Transverse colon (tissue), 4 donors: ENCODE measurements around the gene OR4A16. TPM values are rescaled to one million over a fixed set of nuclear protein-coding genes. Genes with fewer than 3 reads are reported as not detected.

Source experiments
- DNase-seq: peaks from one replicate; pipeline ENCODE4 v3.0.0-alpha.2; 2019
- H3K27ac ChIP-seq, 4 donors: fragments of 200-600 bp; sonication (generic); 2 replicates each; pipeline ENCODE4 v1.5.1; 2016 to 2018; ENCODE audit warnings: inconsistent platforms in 4 of 4
- H3K27me3 ChIP-seq: fragments of 200-600 bp; sonication (generic); 2 replicates; pipeline ENCODE4 v1.5.1; 2017; ENCODE audit warnings: inconsistent platforms
- H3K36me3 ChIP-seq, 4 donors: fragments of 200-600 bp; sonication (generic); 2 replicates each; pipeline ENCODE4 v1.5.1; 2017 to 2019; ENCODE audit warnings: inconsistent platforms in 4 of 4
- H3K4me1 ChIP-seq, 4 donors: fragments of 200-600 bp; sonication (generic); 2 replicates each; pipeline ENCODE4 v1.5.1; 2017 to 2020; ENCODE audit warnings: inconsistent platforms in 4 of 4
- H3K4me3 ChIP-seq, 4 donors: fragments of 200-600 bp; sonication (generic); 1 replicate in 1 of 4; 2 replicates in 3 of 4; pipeline versions ENCODE4 v1.5.1 to v1.6.1; 2017 to 2019; ENCODE audit warnings: inconsistent platforms in 4 of 4
- H3K9me3 ChIP-seq, 2 donors: fragments of 200-600 bp; sonication (generic); 2 replicates each; pipeline ENCODE4 v1.5.1; 2017 to 2019; ENCODE audit warnings: inconsistent platforms in 2 of 2
- CTCF ChIP-seq, 5 experiments: fragments of 200-600 bp in 3 of 5; fragments of 450-650 bp in 2 of 5; sonication (generic) in 3 of 5; IDR thresholded peaks; 1 replicate in 2 of 5; 2 replicates in 3 of 5; pipeline ENCODE4 v1.5.1; 2016 to 2017; ENCODE audit warnings: antibody characterized with exemption in 5 of 5, inconsistent platforms in 3 of 5, mild to moderate bottlenecking in 2 of 5, moderate library complexity in 1 of 5
- EP300 ChIP-seq: sonication (generic); formaldehyde crosslinking; IDR thresholded peaks from one replicate; pipeline ENCODE4 v1.6.1; 2017; ENCODE audit warnings: antibody characterized with exemption, low read depth
- POLR2A ChIP-seq: fragments of 450-650 bp; IDR thresholded peaks from one replicate; pipeline ENCODE4 v1.6.1; 2016; ENCODE audit warnings: antibody characterized with exemption, mild to moderate bottlenecking, moderate library complexity
- POLR2AphosphoS5 ChIP-seq, 3 donors: sonication (generic); formaldehyde crosslinking; IDR thresholded peaks; one replicate each; pipeline ENCODE4 v1.6.1; 2016; ENCODE audit warnings: antibody characterized with exemption in 3 of 3
- WGBS, 2 donors: methylation state at CpG; one replicate each; pipeline ENCODE4 v1.1.5; 2018; ENCODE audit warnings: low coverage in 1 of 2; 5-methylcytosine and 5-hydroxymethylcytosine counted together
- in situ Hi-C, 4 donors: fragments of 200-750 bp; cut with MboI; loops; one replicate each; pipeline versions ENCODE4 v1.15.0 to v1.15.1; 2017; ENCODE audit warnings: low sequenced_read_pairs in 3 of 4, low pct_ligation_motif_present in 1 of 4, low pct_unique_long_range_greater_than_20kb in 1 of 4
- intact Hi-C: fragments of 100-400 bp; cut with DNase I; formaldehyde crosslinking; loops from one replicate; pipeline ENCODE4 v1.15.1; 2023; ENCODE audit warnings: low total_unique reads
- total RNA-seq, 4 donors: library from RNA; depleted of rRNA; stranded (reverse); fragments of >200 nt; gene quantifications; one replicate each; pipeline ENCODE4 v1.1.0, GENCODE V29; 2016

Gene OR4A16
- total RNA-seq: not detected

GRCh38 chr11:55342901-55343300 lies at the start of gene OR4A16:
OR4A16 (plus strand) TSS chr11:55343201; CDS start chr11:55343201, 0 bp downstream.
- intact Hi-C loops: loop anchor here (2.0 kb wide), 1 partner anchor 76 kb away; no protein-coding TSS in a partner anchor
- DNase-seq: no peak
- Histone ChIP-seq H3K27ac (no peak within 1 kb of the TSS), H3K27me3 (no peaks in the 10 kb centered on the region), H3K9me3 (no peaks in the 10 kb centered on the region), H3K36me3 (no peaks in the 10 kb centered on the region), H3K4me1 (no peaks in the 10 kb centered on the region), H3K4me3 (no peak within 1 kb of the TSS)
- in situ Hi-C loops: no loop called here
- WGBS, 2 donors: 75 to 84% methylated on average over 3 of the region's 3 CpGs
- no peak for TF ChIP-seq POLR2A
- TF ChIP-seq EP300: no peak
- TF ChIP-seq CTCF (IDR thresholded peaks at IDR 0.05): no peak
- TF ChIP-seq POLR2AphosphoS5 (IDR thresholded peaks at IDR 0.05): no peak

- no peak for TF ChIP-seq CTCF (IDR thresholded peaks at IDR 0.05)
- no peak for TF ChIP-seq POLR2A
- no peak for TF ChIP-seq EP300
- no peak for TF ChIP-seq POLR2AphosphoS5 (IDR thresholded peaks at IDR 0.05)
- H3K27me3 ChIP-seq: no peaks in the 10 kb centered on the region
- H3K4me1 ChIP-seq: no peaks in the 10 kb centered on the region
- H3K4me3 ChIP-seq: no peak overlapping the region
- no peaks in the 10 kb centered on the region for H3K36me3 ChIP-seq
- WGBS, 2 donors: 77 to 83% methylated on average over 1 of the region's 1 CpG
- H3K27ac ChIP-seq: no peak overlapping the region
- H3K9me3 ChIP-seq: no peaks in the 10 kb centered on the region
- intact Hi-C loops: no loop called here
- no peak for DNase-seq
- in situ Hi-C loops: no loop called here
These were observed 18.5 kb upstream of the OR4A16 start for GRCh38 chr11:55324500-55324899.

GRCh38 chr11:55345306-55345705 lies 2.3 kb downstream of the OR4A16 start:
- Histone ChIP-seq H3K4me3 (no peak overlapping the region), H3K4me1 (no peaks in the 10 kb centered on the region), H3K27ac (no peak overlapping the region), H3K27me3 (no peaks in the 10 kb centered on the region), H3K9me3 (no peaks in the 10 kb centered on the region), H3K36me3 (no peaks in the 10 kb centered on the region)
- TF ChIP-seq EP300 (no peak), POLR2AphosphoS5 (IDR thresholded peaks at IDR 0.05) (no peak), CTCF (IDR thresholded peaks at IDR 0.05) (no peak), POLR2A (no peak)
- no peak for DNase-seq
- in situ Hi-C loops (no loop called here), intact Hi-C loops (no loop called here)
- 94 to 95% methylated on average over 1 of the region's 1 CpG for WGBS, 2 donors

GRCh38 chr11:55349032-55349431 lies 6.0 kb downstream of the OR4A16 start:
- no peaks in the 10 kb centered on the region for H3K9me3 ChIP-seq
- in situ Hi-C loops (no loop called here), intact Hi-C loops (no loop called here)
- TF ChIP-seq POLR2A: no peak
- no peak for TF ChIP-seq POLR2AphosphoS5 (IDR thresholded peaks at IDR 0.05)
- no peak for TF ChIP-seq CTCF (IDR thresholded peaks at IDR 0.05)
- TF ChIP-seq EP300: no peak
- H3K27me3 ChIP-seq: no peaks in the 10 kb centered on the region
- H3K36me3 ChIP-seq: no peaks in the 10 kb centered on the region
- H3K27ac ChIP-seq: no peak overlapping the region
- 0% methylated on average over 1 of the region's 1 CpG; no CpG with 5 or more reads in 1 of the 2 donors for WGBS, 2 donors
- no peak overlapping the region for H3K4me3 ChIP-seq
- DNase-seq: no peak
- no peaks in the 10 kb centered on the region for H3K4me1 ChIP-seq
